AG04450 (cell line): ENCODE results near the gene FAM9A. TPM values are rescaled to one million over a fixed set of nuclear protein-coding genes. Genes with fewer than 3 reads are reported as not detected.

Experiments used
- CTCF ChIA-PET: fragments of 300-600, 350-600 bp; formaldehyde crosslinking; extraction: SDS; loops from one replicate; lab custom pipeline; 2022; ENCODE audit warnings: antibody characterized with exemption, inconsistent platforms; lab: Charles Lee
- POLR2A ChIA-PET: fragments of 350-600 bp; formaldehyde crosslinking; extraction: SDS; loops from one replicate; lab custom pipeline; 2021; ENCODE audit warnings: antibody characterized with exemption, inconsistent platforms; lab: Yijun Ruan, JAX
- DNase-seq: peaks from one replicate; pipeline ENCODE4 v3.0.0-alpha.2; 2011; ENCODE audit warnings: low read depth, low spot score
- H3K27ac ChIP-seq: one replicate; pipeline ENCODE4 v1.5.1; 2012; ENCODE audit warnings: low read depth, low read length, control low read depth
- H3K27me3 ChIP-seq: one replicate; pipeline ENCODE4 v1.6.0; 2012; ENCODE audit warnings: low read length; ENCODE audit not compliant: control insufficient read depth, insufficient read depth
- H3K4me3 ChIP-seq: 2 replicates; pipeline ENCODE4 v1.5.1; 2011; ENCODE audit warnings: mild to moderate bottlenecking, low read depth, low read length, control low read depth
- H3K9me3 ChIP-seq: 2 replicates; pipeline ENCODE4 v1.5.1; 2012; ENCODE audit warnings: low read length; ENCODE audit not compliant: control insufficient read depth, insufficient read depth
- polyA plus RNA-seq: library from polyadenylated mRNA; depleted of rRNA; stranded (reverse); fragments of >200 nt; gene quantifications from 2 replicates; pipeline ENCODE4 v1.2.3, GENCODE V29; 2011
- TF ChIP-seq, protein P1 (sequence below): IDR thresholded peaks from 2 replicates; pipeline ENCODE4 v1.5.1; 2011; ENCODE audit warnings: low read depth, low read length, control low read depth, inconsistent platforms

Gene FAM9A
- polyA plus RNA-seq, 1 experiment, result not detected

- TF ChIP-seq, protein P1, sequence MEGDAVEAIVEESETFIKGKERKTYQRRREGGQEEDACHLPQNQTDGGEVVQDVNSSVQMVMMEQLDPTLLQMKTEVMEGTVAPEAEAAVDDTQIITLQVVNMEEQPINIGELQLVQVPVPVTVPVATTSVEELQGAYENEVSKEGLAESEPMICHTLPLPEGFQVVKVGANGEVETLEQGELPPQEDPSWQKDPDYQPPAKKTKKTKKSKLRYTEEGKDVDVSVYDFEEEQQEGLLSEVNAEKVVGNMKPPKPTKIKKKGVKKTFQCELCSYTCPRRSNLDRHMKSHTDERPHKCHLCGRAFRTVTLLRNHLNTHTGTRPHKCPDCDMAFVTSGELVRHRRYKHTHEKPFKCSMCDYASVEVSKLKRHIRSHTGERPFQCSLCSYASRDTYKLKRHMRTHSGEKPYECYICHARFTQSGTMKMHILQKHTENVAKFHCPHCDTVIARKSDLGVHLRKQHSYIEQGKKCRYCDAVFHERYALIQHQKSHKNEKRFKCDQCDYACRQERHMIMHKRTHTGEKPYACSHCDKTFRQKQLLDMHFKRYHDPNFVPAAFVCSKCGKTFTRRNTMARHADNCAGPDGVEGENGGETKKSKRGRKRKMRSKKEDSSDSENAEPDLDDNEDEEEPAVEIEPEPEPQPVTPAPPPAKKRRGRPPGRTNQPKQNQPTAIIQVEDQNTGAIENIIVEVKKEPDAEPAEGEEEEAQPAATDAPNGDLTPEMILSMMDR, result no peak
- ChIA-PET POLR2A (no interaction called here), CTCF (interaction anchor here (0.6 kb wide), 1 partner anchor 92 kb away, joined by 4 read pairs; no protein-coding TSS in a partner anchor)
- H3K4me3 ChIP-seq, result no peak overlapping the region
- no peaks in the 10 kb centered on the region for H3K9me3 ChIP-seq
- H3K27me3 ChIP-seq, result no peaks in the 10 kb centered on the region
- H3K27ac ChIP-seq, result no peak overlapping the region
- no peak for DNase-seq
Observed at GRCh38 chrX:8844157-8844556, 43.0 kb upstream of the FAM9A start.

DNA sequence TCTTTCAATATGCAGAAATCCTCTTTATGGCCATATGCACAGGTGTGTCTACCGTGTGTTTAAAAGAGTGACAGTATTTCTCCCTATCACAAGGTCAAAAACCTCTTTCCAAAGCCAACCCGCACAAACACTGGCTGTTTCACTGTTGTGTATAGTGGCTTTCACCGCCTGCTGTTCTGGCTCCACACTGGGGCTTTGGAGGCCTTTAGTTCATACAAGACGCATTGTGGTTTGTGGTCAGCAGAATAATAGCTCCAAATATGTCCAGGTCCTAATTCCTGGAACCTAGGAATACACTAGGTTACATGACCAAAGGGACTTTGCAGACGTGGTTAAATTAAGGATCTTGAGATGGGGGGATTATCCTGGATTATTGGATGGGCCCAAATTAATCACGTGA is 40.7 kb upstream of the FAM9A start:
- Histone ChIP-seq H3K27me3 (peaks cover 4% of the 10 kb centered on the region), H3K9me3 (no peaks in the 10 kb centered on the region), H3K27ac (no peak overlapping the region), H3K4me3 (no peak overlapping the region)
- ChIA-PET CTCF (interaction anchor here (1.0 kb wide), 1 partner anchor 98 kb away, joined by 3 read pairs; no protein-coding TSS in a partner anchor), POLR2A (no interaction called here)
- DNase-seq, result no peak
- TF ChIP-seq, protein P1, result no peak

DNA sequence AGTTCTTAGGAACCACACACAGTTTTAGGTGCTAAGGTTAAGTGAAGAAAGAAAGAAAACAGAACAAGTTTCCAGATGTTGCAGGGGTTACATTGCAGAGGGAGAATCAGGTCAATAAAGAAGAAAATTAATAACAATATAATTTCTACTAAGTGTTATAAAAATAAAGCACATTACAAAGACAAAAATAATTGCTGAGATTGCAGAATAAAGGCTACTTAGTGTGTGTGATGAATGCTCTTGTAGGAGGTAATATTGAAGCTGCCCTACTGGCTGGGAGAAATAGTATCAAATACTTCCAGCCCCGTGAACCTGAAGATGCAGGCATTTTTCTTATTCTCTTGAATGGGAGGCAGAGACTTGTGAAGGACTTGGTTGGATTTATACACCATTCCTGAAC is 33.2 kb upstream of the FAM9A start:
- H3K9me3 ChIP-seq, result no peaks in the 10 kb centered on the region
- H3K27ac ChIP-seq, result no peak overlapping the region
- ChIA-PET POLR2A (no interaction called here), CTCF (no interaction called here)
- no peak for DNase-seq
- no peak overlapping the region for H3K4me3 ChIP-seq
- peaks cover 4% of the 10 kb centered on the region for H3K27me3 ChIP-seq
- TF ChIP-seq, protein P1, result no peak

DNA sequence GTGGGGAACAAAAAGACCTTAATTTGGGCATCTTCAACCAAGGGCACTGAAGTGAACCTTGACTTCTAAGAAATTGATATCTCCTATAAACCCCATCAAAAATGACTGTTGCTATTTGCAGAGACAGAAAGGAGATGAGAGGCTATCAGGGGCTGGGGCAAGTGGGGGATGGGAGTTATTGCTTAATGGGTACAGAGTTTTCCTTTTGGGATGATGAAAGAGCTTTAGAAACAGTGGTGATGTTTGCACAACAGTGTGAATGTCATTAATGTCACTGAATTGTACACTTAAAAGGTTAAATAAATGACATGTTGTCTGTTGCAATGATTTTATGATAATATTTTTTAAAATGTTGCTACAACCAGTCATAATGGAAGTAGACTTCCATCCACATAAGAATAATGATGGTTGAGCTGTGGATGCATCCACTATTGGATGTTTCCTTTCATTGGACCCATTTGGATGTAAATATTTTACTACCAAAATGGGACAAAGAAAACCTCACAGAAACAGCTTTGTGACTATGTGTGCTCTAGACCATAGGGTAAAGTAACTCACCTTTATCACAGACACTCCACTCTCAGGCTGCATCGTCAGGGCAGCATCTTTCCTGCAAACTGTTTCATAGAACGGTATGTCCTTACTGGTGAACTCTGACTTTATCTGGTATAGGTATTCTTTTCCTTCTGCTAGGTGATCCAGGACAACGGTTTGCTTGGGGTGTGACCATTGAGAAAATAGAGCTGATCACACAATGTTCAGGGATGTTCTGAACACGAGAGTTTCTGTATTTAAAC is 31.6 kb upstream of the FAM9A start:
- H3K4me3 ChIP-seq, result no peak overlapping the region
- TF ChIP-seq, protein P1, result no peak
- H3K27ac ChIP-seq, result no peak overlapping the region
- ChIA-PET POLR2A (no interaction called here), CTCF (interaction anchor here (1.4 kb wide), 1 partner anchor 17 kb away, joined by 3 read pairs; no protein-coding TSS in a partner anchor)
- H3K27me3 ChIP-seq, result no peaks in the 10 kb centered on the region
- H3K9me3 ChIP-seq, result no peaks in the 10 kb centered on the region
- no peak for DNase-seq

GRCh38 chrX:8823698-8824097 is 22.5 kb upstream of the FAM9A start:
- POLR2A ChIA-PET, result no interaction called here
- Histone ChIP-seq H3K9me3 (no peaks in the 10 kb centered on the region), H3K27me3 (no peaks in the 10 kb centered on the region), H3K27ac (no peak overlapping the region), H3K4me3 (no peak overlapping the region)
- CTCF ChIA-PET, result no interaction called here
- no peak for DNase-seq
- TF ChIP-seq, protein P1, result no peak
